NCI-H526 treated with DMSO at 0.1 percent for 48 hours (cell line): ENCODE data around the gene CNKSR2.

Experiments
- DNase-seq: peaks from one replicate; lab custom pipeline; 2025; lab: John Stamatoyannopoulos, UW

Gene CNKSR2

DNA sequence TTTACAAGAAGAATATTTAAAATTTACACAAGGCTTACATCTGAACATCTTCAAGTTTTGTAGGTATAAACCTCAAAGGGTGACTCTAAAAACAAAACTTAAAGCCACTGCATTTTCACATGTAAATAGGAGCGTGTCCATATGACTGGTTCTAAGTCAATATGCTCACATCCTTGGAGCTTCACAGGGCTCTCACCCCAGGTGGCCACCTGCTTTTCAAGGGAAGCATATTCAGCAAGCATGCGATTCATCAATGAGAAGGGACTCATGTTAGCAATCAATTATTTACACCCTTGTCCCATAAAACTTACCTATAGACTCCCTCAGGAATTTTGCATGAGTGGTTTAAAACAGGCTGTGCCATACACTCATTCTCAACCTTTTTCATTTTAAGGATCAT lies 301.7 kb downstream of the CNKSR2 start:
- no peak for DNase-seq

DNA sequence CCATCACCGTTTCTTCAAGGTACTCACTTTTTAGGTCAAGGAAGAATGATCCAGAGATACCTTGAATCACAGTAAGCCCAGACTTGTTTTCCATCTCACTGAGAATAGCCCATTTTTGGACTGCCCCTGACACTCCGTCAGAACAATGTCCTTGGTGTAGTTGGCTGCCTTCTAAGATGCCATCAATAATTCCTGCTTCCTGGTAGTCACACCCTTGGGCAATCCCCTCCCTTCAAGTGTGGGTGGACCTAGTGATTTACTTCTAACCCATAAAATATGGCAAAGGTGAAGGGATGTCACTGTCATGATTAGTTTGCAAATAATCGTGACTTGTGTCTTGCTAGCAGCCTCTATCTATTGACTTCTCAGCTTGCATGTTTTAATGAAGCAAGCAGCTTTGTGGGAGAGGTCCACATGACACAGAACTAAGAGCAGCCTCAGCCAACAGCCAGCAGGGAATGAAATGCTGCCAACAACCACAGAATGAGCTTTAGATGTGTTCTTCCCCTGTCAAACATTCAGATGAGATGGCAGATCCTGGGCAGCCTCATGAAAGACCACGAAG lies 303.9 kb downstream of the CNKSR2 start:
- no peak for DNase-seq

DNA sequence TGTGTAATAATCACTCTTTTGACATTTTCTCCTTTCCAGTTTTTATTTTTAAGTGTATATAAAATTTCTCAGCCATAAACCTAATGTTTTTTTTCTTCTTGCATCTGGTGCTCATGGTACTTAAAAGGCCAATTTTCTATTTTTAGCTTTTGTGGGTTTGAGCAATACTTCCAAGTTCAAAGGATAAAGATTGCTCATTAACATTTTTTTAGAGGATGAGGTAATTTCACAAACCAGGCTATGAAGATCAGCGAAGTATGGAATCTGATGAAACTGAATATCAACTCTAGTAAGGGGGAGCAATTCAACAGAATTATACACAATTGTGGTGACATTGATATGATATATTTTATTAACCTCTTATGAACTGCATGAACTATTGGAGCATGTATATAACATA lies 309.7 kb downstream of the CNKSR2 start:
- DNase-seq, result no peak

DNA sequence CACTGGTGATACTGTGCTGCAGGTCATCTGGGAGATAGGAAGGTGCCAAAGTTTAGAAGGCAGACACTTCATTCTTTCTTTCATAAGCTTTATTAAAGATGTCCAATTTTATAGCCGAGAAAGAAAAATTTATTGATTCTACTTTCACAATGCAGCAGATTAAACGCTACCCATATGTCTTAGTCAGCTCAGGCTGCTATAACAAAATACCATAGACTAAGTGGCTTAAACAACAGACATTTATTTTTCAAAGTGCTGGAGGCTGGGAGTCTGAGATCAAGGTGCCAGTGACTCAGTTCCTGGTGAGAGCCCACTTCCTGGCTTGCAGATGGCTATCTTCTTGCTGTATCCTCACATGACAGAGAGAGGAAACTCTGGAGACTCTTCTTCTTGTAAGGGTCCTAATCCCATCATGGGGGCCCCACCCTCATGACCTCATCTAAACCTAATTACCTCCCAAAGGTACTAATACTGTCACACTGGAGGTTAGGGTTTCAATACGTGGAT lies 317.3 kb downstream of the CNKSR2 start:
- DNase-seq, result no peak

DNA sequence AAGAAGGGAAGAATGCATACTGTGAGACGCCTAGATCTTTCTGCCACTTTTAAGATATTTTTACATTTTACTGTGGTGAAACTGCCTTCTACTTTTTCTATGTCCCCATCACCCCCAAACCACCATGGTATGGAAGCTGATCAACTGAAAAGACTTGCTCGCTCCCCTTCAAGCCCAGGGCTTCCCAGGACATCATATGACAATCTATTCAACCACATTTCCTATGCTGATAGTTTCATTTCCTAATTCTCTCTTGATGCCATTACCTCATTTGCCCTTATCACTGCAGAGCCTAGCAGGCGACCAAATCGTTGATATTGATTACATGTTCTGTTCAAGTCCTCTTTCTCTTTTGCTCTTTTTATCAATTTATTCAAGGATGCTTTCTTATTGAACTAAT lies 324.1 kb downstream of the CNKSR2 start:
- no peak for DNase-seq

DNA sequence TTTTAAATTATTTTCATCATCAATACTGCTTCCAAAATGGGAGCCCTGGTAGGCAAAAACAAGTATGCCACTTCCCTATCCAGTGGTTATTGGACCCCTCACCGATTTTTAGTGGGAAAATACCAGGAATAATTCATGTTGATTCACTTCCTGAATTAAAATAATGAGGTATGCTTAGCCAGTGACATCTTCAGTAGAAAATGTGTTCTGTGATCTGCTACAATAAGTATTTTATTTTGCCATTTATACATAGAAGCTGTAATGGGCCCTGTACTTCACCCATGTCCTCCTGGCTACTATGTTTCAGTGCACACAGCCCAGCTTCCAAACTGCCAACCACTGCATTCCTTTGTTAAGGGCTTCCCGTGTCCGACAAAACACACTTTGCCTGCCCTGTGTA lies 324.9 kb downstream of the CNKSR2 start:
- DNase-seq, result no peak

DNA sequence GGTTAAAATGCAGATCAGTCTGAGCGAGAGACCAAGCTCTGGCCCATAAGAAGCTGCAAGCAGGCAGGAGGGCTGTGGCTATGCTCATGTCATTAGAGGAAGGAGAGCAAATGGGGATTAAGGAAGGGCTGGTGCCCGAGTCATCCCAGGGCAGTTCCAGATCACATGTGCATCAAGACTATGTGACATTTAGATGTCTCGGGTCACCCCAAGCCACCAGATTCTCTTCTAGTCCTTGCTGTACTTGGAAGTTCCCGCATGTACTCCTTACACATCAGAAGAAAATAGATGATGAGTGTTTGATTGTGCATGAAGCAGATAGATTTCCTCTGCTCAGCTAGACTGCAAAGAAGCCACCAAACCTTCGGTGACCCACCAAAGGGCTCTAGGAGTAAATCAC lies 326.1 kb downstream of the CNKSR2 start:
- DNase-seq, result no peak

DNA sequence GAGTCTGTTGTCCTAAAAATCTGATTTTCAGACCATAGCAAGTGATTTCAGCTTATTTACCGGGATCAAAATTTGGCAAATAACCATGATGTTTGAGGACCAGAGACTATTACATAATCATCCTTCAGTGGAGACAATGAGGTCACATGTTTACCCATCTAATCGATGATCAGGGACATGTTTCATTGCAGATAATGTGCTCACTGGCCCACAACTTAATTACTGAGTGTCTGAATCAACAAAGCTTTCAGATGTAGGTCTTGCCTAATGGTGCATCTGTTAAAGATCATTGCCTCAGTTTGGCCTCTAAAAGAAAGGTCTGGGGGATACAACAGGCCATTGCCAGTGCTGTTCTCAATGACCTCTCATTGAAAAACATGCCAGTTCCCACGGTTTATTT lies 326.7 kb downstream of the CNKSR2 start:
- no peak for DNase-seq

DNA sequence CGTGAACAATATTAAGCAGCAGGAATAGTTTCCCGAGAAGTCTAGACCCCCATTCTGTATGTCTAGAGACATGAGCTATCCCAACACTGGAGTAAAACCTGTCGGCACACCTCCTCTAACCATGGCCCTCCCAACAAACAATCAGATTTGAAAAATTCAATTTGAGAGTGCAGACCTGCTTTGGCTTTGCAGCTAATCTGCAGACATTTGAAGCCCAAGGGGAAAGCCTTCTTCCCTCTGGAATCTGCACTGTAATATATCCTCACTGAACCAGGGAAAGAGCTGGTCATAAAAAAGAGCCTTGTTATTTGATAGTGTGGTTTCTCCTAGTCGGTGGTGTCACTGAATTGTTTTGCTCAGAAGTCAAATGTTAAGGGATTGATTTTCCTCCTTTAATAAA lies 328.5 kb downstream of the CNKSR2 start:
- DNase-seq, result no peak
